Measurements from ENCODE around the gene EIF1AD.

GRCh38 chr11:65975771-65976170 is 26.2 kb downstream of the EIF1AD start:
- TF ChIP-seq MAX (IDR thresholded peaks at IDR 0.05) (no peak), CTCF (IDR thresholded peaks at IDR 0.05; ENCODE audit: control extremely low read depth in 1 of 3, insufficient read depth in 1 of 3, low read depth in 1 of 3, low read length in 3 of 3) (no peak), POLR2A (IDR thresholded peaks at IDR 0.05; ENCODE audit: control extremely low read depth in 1 of 2, low read depth in 2 of 2, low read length in 2 of 2) (no peak)

Data from H1 (cell line).